ENCODE results near the gene CASP10. TPM values are rescaled to one million over a fixed set of nuclear protein-coding genes. Genes with fewer than 3 reads are reported as not detected.
A peak's percentile ranks its signal among the peaks of the same experiment; 100 is the strongest.

The CASP10 gene, protein sequence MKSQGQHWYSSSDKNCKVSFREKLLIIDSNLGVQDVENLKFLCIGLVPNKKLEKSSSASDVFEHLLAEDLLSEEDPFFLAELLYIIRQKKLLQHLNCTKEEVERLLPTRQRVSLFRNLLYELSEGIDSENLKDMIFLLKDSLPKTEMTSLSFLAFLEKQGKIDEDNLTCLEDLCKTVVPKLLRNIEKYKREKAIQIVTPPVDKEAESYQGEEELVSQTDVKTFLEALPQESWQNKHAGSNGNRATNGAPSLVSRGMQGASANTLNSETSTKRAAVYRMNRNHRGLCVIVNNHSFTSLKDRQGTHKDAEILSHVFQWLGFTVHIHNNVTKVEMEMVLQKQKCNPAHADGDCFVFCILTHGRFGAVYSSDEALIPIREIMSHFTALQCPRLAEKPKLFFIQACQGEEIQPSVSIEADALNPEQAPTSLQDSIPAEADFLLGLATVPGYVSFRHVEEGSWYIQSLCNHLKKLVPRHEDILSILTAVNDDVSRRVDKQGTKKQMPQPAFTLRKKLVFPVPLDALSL
- total RNA-seq = 1 to 10 TPM; 2.4 to 7.3 (median 3.6) TPM

DNA sequence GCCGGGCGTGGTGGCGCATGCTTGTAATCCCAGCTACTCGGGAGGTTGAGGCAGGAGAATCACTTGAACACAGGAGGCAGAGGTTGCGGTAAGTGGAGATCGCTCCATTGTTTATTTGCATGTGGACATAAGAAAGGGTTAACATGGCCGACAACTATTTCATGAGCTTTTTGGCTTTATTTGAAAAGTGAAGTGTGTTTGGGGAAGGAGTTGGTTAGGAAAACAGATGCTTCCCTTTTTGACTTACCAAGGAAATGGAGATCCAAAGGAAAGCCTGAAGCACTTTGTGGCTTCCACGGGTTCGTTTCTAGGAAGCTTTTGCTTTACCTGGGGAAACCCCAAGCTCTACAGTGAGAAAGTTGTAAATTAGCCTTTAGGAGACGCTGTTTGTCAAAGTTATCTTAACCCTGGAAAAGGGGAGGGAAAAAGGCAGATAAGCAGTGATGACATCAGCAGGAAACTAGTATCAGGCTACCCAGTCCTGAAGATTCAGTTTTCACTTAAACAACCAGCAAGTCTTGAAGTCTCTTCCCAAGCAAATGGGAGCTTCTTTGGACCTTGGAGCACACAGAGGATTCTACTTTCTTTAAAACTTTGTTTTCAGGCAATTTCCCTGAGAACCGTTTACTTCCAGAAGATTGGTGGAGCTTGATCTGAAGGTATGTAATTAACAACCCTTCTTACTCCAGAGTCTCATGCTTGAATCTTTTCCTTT is at the start of gene CASP10:
Gene CASP10 (plus strand): TSS at position 492 of the 715 bp plus-strand sequence. CDS start 2,637 bp downstream, outside the sequence.
- peak in 1 of 2 donors; percentile 31 for ATAC-seq
- Histone ChIP-seq H3K9me3 (no peaks in the 10 kb centered on the region), H3K36me3 (no peaks in the 10 kb centered on the region), H3K27me3 (no peaks in the 10 kb centered on the region), H3K27ac (peak within 1 kb of the TSS in 3 of 4 donors; percentile 50 to 61 (median 54)), H3K4me3 (peak within 1 kb of the TSS; percentile 31 to 54 (median 36)), H3K4me1 (no peaks in the 10 kb centered on the region)
- TF ChIP-seq, protein P1, sequence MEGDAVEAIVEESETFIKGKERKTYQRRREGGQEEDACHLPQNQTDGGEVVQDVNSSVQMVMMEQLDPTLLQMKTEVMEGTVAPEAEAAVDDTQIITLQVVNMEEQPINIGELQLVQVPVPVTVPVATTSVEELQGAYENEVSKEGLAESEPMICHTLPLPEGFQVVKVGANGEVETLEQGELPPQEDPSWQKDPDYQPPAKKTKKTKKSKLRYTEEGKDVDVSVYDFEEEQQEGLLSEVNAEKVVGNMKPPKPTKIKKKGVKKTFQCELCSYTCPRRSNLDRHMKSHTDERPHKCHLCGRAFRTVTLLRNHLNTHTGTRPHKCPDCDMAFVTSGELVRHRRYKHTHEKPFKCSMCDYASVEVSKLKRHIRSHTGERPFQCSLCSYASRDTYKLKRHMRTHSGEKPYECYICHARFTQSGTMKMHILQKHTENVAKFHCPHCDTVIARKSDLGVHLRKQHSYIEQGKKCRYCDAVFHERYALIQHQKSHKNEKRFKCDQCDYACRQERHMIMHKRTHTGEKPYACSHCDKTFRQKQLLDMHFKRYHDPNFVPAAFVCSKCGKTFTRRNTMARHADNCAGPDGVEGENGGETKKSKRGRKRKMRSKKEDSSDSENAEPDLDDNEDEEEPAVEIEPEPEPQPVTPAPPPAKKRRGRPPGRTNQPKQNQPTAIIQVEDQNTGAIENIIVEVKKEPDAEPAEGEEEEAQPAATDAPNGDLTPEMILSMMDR (IDR thresholded peaks at IDR 0.05 in 4 of 5, conservative IDR thresholded peaks at IDR 0.05 in 1 of 5) = peak in 2 of 5 experiments; percentile 16 to 27
- TF ChIP-seq POLR2A (IDR thresholded peaks at IDR 0.05) = peak in 1 of 2 donors; percentile 26
- intact Hi-C loops (cut with DNase I; ENCODE audit: low total_unique reads) = no loop called here
- no peak for DNase-seq
- in situ Hi-C loops (cut with MboI; ENCODE audit: low sequenced_read_pairs in 4 of 4) = loop anchor here in 2 of 4 donors (10.0 kb wide), 1 partner anchor 278 kb away; no protein-coding TSS in a partner anchor

DNA sequence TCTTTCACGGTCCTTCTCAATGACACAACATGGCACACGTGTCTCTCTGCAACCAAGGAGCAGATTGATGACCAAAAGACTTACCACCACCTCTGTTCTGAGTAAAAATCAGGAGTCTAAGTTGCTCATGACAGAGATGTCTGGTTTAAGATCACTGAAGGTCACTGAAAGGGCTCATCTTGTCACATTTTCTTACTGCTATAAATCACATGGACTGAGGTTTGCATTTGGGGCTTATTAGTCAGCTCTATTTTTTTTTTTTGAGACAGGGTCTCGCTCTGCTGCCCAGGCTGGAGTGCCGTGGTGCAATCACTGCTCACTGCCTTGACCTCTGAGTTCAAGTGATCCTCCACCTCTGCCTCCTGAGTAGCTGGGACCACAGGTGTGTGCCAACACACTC is 47.6 kb upstream of the CASP10 start:
- H3K27ac ChIP-seq = peak overlapping the region; percentile 95 to 100 (median 98)
- peaks cover 3 to 72% of the 10 kb centered on the region in 2 donors for H3K36me3 ChIP-seq
- H3K27me3 ChIP-seq = no peaks in the 10 kb centered on the region
- DNase-seq (no peak), ATAC-seq (no peak)
- TF ChIP-seq, protein P1 (IDR thresholded peaks at IDR 0.05 in 4 of 5, conservative IDR thresholded peaks at IDR 0.05 in 1 of 5) = no peak
- no peak for TF ChIP-seq POLR2A (IDR thresholded peaks at IDR 0.05)
- H3K4me1 ChIP-seq = peaks cover 35 to 59% of the 10 kb centered on the region in 2 donors
- intact Hi-C loops (cut with DNase I; ENCODE audit: low total_unique reads) (no loop called here), in situ Hi-C loops (cut with MboI; ENCODE audit: low sequenced_read_pairs in 4 of 4) (no loop called here)
- H3K9me3 ChIP-seq = no peaks in the 10 kb centered on the region
- no peak overlapping the region for H3K4me3 ChIP-seq

DNA sequence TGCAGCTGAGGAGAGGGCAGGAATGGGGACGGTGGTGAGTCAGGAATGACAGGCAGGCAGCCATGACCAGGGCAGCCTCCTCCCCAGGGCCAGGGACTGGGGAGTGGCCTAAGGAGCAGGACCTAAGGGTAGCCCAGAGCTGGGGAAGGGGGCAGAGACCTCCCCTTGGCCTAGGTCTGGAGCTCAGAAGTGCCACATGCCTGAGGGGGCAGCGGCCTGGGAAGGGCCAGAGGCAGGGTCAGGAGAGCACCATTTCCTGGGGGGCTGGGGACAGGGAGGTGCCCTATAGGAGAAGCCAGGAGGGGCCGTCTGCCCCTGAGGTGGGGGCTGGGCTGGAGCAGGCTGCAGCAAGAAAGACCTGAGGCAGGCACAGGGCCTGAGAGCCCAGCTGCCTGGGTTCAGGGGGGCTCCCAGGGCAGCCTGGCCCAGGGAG is 46.0 kb upstream of the CASP10 start:
- Histone ChIP-seq H3K27me3 (no peaks in the 10 kb centered on the region), H3K36me3 (peaks cover 3 to 78% of the 10 kb centered on the region in 2 donors), H3K27ac (peak overlapping the region; percentile 95 to 100 (median 98)), H3K4me1 (peaks cover 32 to 59% of the 10 kb centered on the region in 2 donors), H3K4me3 (no peak overlapping the region), H3K9me3 (no peaks in the 10 kb centered on the region)
- ATAC-seq = no peak
- in situ Hi-C loops (cut with MboI; ENCODE audit: low sequenced_read_pairs in 4 of 4) (no loop called here), intact Hi-C loops (cut with DNase I; ENCODE audit: low total_unique reads) (no loop called here)
- DNase-seq = no peak
- TF ChIP-seq POLR2A (IDR thresholded peaks at IDR 0.05) = no peak
- TF ChIP-seq, protein P1 (IDR thresholded peaks at IDR 0.05 in 4 of 5, conservative IDR thresholded peaks at IDR 0.05 in 1 of 5) = no peak

DNA sequence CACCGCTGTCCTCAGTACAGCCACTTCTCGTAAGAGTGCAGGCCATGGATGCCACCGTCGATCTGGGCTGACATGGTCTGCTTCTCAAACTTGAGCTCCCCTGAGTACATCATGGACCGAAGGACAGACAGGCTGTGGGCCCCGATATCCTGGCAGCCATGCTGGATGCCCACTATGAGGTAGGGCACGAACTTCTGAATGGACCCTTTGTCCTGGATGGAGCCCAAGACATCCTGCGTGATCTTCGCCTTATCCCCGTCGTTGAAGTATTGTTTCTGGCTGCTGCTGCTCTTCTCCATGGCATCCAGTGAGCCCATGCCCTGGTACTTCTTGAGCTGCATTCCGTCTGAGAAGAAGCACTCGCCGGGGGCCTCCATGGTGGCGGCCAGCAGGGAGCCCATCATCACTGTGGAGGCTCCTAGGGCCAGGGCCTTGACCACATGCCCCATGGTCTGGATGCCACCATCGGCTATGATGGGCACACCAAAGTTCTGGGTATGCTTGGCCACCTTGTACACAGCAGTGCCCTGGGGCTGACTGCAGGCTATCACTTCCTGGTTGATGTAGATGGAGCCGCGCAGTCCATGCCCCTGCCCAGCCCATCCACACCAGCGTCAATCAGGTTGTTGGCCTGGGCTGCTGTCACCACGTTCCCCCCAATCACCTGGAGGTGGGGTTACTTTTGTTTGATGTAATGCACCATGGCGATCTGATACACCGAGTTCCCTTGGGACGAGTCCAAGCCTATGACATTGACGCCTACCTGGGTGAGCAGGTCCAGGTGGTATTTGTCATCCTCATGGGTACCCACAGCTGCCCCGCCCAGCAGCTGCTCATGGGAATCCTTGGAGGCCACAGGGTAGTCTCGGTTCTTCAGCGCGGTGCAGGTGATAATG is 45.2 kb upstream of the CASP10 start:
- no peak for TF ChIP-seq POLR2A (IDR thresholded peaks at IDR 0.05)
- TF ChIP-seq, protein P1 (IDR thresholded peaks at IDR 0.05 in 4 of 5, conservative IDR thresholded peaks at IDR 0.05 in 1 of 5) = no peak
- in situ Hi-C loops (cut with MboI; ENCODE audit: low sequenced_read_pairs in 4 of 4) = no loop called here
- DNase-seq (no peak), ATAC-seq (no peak)
- intact Hi-C loops (cut with DNase I; ENCODE audit: low total_unique reads) = no loop called here
- H3K27me3 ChIP-seq = no peaks in the 10 kb centered on the region
- peaks cover 3 to 78% of the 10 kb centered on the region in 2 donors for H3K36me3 ChIP-seq
- peak overlapping the region in 3 of 4 donors; percentile 95 to 100 (median 97) for H3K27ac ChIP-seq
- no peaks in the 10 kb centered on the region for H3K9me3 ChIP-seq
- peaks cover 24 to 52% of the 10 kb centered on the region in 2 donors for H3K4me1 ChIP-seq
- no peak overlapping the region for H3K4me3 ChIP-seq

All from gastrocnemius medialis (tissue), 4 donors.